Adrenal gland (tissue), 12 donors: Measurements from ENCODE around the gene WFDC8. TPM values are rescaled to one million over a fixed set of nuclear protein-coding genes. Genes with fewer than 3 reads are reported as not detected.

Source experiments
- DNase-seq, 7 donors: peaks; one replicate each; pipeline ENCODE4 v3.0.0-alpha.2; 2019 to 2020
- H3K27ac ChIP-seq, 5 donors: fragments of 200-600 bp; sonication (generic) in 4 of 5; 1 replicate in 3 of 5; 2 replicates in 2 of 5; pipeline versions ENCODE4 v1.5.1 to v1.8.0; 2016 to 2020; ENCODE audit warnings: mild to moderate bottlenecking in 1 of 5
- H3K27me3 ChIP-seq: fragments of 200-600 bp; 2 replicates; pipeline ENCODE4 v1.8.0; 2021
- H3K36me3 ChIP-seq, 2 donors: fragments of 200-600 bp; replicated peaks in 1 of 2; 1 replicate in 1 of 2; 2 replicates in 1 of 2; pipeline versions ENCODE4 v1.5.1 to v1.8.0; 2018 to 2022
- H3K4me1 ChIP-seq, 2 donors: fragments of 200-600 bp; replicated peaks in 1 of 2; 1 replicate in 1 of 2; 2 replicates in 1 of 2; pipeline versions ENCODE4 v1.5.1 to v1.8.0; 2018 to 2021
- H3K4me3 ChIP-seq, 4 donors: fragments of 200-600 bp; sonication (generic) in 3 of 4; one replicate each; pipeline ENCODE4 v1.5.1; 2016 to 2018
- H3K9me3 ChIP-seq, 3 donors: fragments of 200-600 bp; sonication (generic) in 1 of 3; replicated peaks in 1 of 3; 1 replicate in 2 of 3; 2 replicates in 1 of 3; pipeline versions ENCODE4 v1.5.1 to v1.8.0; 2016 to 2021
- CTCF ChIP-seq, 6 experiments: fragments of 450-650 bp in 4 of 6; fragments of 200-600 bp in 2 of 6; sonication (generic) in 1 of 6; IDR thresholded peaks; 1 replicate in 5 of 6; 2 replicates in 1 of 6; pipeline versions ENCODE4 v1.5.1 to v1.8.0; 2016 to 2021; ENCODE audit warnings: antibody characterized with exemption in 6 of 6, mild to moderate bottlenecking in 2 of 6, moderate library complexity in 1 of 6
- POLR2A ChIP-seq, 2 donors: fragments of 450-650 bp; IDR thresholded peaks; one replicate each; pipeline ENCODE4 v1.6.1; 2017; ENCODE audit warnings: antibody characterized with exemption in 2 of 2, mild to moderate bottlenecking in 2 of 2, moderate library complexity in 1 of 2
- WGBS, 4 donors: extraction: QIAGEN DNeasy Blood & Tissue Kit in 2 of 4; methylation state at CpG; one replicate each; pipeline versions ENCODE4 v1.1.5 to v1.1.7; 2013 to 2017; 5-methylcytosine and 5-hydroxymethylcytosine counted together
- intact Hi-C, 2 donors: fragments of 100-400 bp; cut with DNase I; formaldehyde crosslinking; loops; one replicate each; pipeline versions ENCODE4 v1.14.1 to v1.15.0; 2022 to 2023
- polyA plus RNA-seq, 3 donors: library from polyadenylated mRNA; stranded (reverse); fragments of 200-250 nt in 2 of 3; fragments of 350-450 nt in 1 of 3; fragmentation: Illumina TruSeq in 1 of 3; extraction: RNeasy Lipid Tissue Mini Kit (QIAGEN cat#74804) in 1 of 3; gene quantifications; one replicate each; pipeline ENCODE4 v1.2.3, GENCODE V29; 2013 to 2014
- total RNA-seq, 9 donors: library from RNA; depleted of rRNA in 4 of 9; stranded (reverse); fragments of >200 nt in 4 of 9; fragments of 120-200 nt in 1 of 9; fragmentation: NEBNext Ultra II Directional in 1 of 9; extraction: Animal tissue kit (Norgen Biotek cat#: 25700) in 1 of 9; gene quantifications; one replicate each; pipeline versions ENCODE4 v1.1.0 to v1.2.4, GENCODE V29; 2013 to 2023
- donor health status: healthy with polysubstance abuse.
- donor health status: Bipolar disorder and iron deficiency.
- donor health status: DM: yes; HTN: yes; CAD: no.
- donor health status: DM: no; HTN: no; CAD: no.
- donor health status: DM: no; HTN: no; CAD: no.
- donor health status: DM: yes; HTN: yes; CAD: no.

WFDC8 gene
- total and polyA plus RNA-seq, 12 donors, result not detected

- H3K27ac ChIP-seq, result no peak overlapping the region
- H3K4me1 ChIP-seq, result no peaks in the 10 kb centered on the region
- H3K36me3 ChIP-seq, result no peaks in the 10 kb centered on the region
- H3K4me3 ChIP-seq, result no peak overlapping the region
- TF ChIP-seq POLR2A (IDR thresholded peaks at IDR 0.05) (no peak), CTCF (IDR thresholded peaks at IDR 0.05) (no peak)
- intact Hi-C loops, result no loop called here
- no peaks in the 10 kb centered on the region for H3K9me3 ChIP-seq
- no peak for DNase-seq
- WGBS, 4 donors, result 62 to 82% (median 71%) methylated on average over 4 of the region's 4 CpGs
- H3K27me3 ChIP-seq, result peaks cover 6% of the 10 kb centered on the region
Observed at GRCh38 chr20:45509091-45509490, 70.0 kb downstream of the WFDC8 start.

- no peak for DNase-seq
- Histone ChIP-seq H3K36me3 (no peaks in the 10 kb centered on the region), H3K4me1 (no peaks in the 10 kb centered on the region), H3K27me3 (peaks cover 12% of the 10 kb centered on the region), H3K9me3 (no peaks in the 10 kb centered on the region), H3K27ac (no peak overlapping the region), H3K4me3 (no peak overlapping the region)
- TF ChIP-seq POLR2A (IDR thresholded peaks at IDR 0.05), result no peak
- TF ChIP-seq CTCF (IDR thresholded peaks at IDR 0.05), result no peak
- intact Hi-C loops, result no loop called here
- 64 to 78% (median 74%) methylated on average over 6 to 7 of the region's 7 CpGs for WGBS, 4 donors
Observed at GRCh38 chr20:45508068-45508886, 70.8 kb downstream of the WFDC8 start.

GRCh38 chr20:45507011-45507820, 71.9 kb downstream of the WFDC8 start:
- intact Hi-C loops, result no loop called here

More at GRCh38 chr20:45507011-45507820, 71.9 kb downstream of the WFDC8 start:
- TF ChIP-seq POLR2A (IDR thresholded peaks at IDR 0.05) (no peak), CTCF (IDR thresholded peaks at IDR 0.05) (no peak)
- Histone ChIP-seq H3K4me3 (no peak overlapping the region), H3K27me3 (peaks cover 15% of the 10 kb centered on the region), H3K4me1 (no peaks in the 10 kb centered on the region), H3K27ac (no peak overlapping the region), H3K9me3 (no peaks in the 10 kb centered on the region), H3K36me3 (no peaks in the 10 kb centered on the region)
- no peak for DNase-seq
- WGBS, 4 donors, result 56 to 67% (median 64%) methylated on average over 5 of the region's 5 CpGs
